ENCODE data around the gene MNDA.

MNDA gene

GRCh38 chr1:158806916-158807536 lies 24.1 kb upstream of the MNDA start:
- no peak for TF ChIP-seq CEBPB (IDR thresholded peaks at IDR 0.05)
- TF ChIP-seq TEAD4 (IDR thresholded peaks at IDR 0.05) = no peak
- no peak for TF ChIP-seq CREB1 (IDR thresholded peaks at IDR 0.05; ENCODE audit: low read depth)
- no peak for TF ChIP-seq EP300 (IDR thresholded peaks at IDR 0.05; ENCODE audit: borderline replicate concordance)
- TF ChIP-seq REST (IDR thresholded peaks at IDR 0.05; ENCODE audit: low read depth) = no peak
- no peak for TF ChIP-seq NFIC (IDR thresholded peaks at IDR 0.05)
- TF ChIP-seq FOXM1 (IDR thresholded peaks at IDR 0.05; ENCODE audit: borderline replicate concordance, low read depth) = no peak
- TF ChIP-seq YY1 (IDR thresholded peaks at IDR 0.05; ENCODE audit: low read depth) = no peak
- no peak for TF ChIP-seq USF1 (IDR thresholded peaks at IDR 0.05)
- no peak for TF ChIP-seq MAX (IDR thresholded peaks at IDR 0.05)
- no peak for TF ChIP-seq TAF1 (IDR thresholded peaks at IDR 0.05; ENCODE audit: low read depth)
- TF ChIP-seq ZBTB7A (IDR thresholded peaks at IDR 0.05; ENCODE audit: low read depth) = no peak
- no peak for TF ChIP-seq RAD21 (IDR thresholded peaks at IDR 0.05; ENCODE audit: low read depth)
- no peak for TF ChIP-seq EGR1 (IDR thresholded peaks at IDR 0.05)
- TF ChIP-seq TCF12 (IDR thresholded peaks at IDR 0.05; ENCODE audit: low read depth) = no peak

GRCh38 chr1:158809256-158809655 lies 21.9 kb upstream of the MNDA start:
- TF ChIP-seq EP300 (IDR thresholded peaks at IDR 0.05; ENCODE audit: borderline replicate concordance) = no peak
- no peak for TF ChIP-seq TEAD4 (IDR thresholded peaks at IDR 0.05)
- no peak for TF ChIP-seq EGR1 (IDR thresholded peaks at IDR 0.05)
- no peak for TF ChIP-seq REST (IDR thresholded peaks at IDR 0.05; ENCODE audit: low read depth)
- TF ChIP-seq NFIC (IDR thresholded peaks at IDR 0.05) = no peak
- TF ChIP-seq ZBTB7A (IDR thresholded peaks at IDR 0.05; ENCODE audit: low read depth) = no peak
- no peak for TF ChIP-seq USF1 (IDR thresholded peaks at IDR 0.05)
- no peak for TF ChIP-seq YY1 (IDR thresholded peaks at IDR 0.05; ENCODE audit: low read depth)
- TF ChIP-seq CREB1 (IDR thresholded peaks at IDR 0.05; ENCODE audit: low read depth) = no peak

GRCh38 chr1:158809862-158810261 lies 21.3 kb upstream of the MNDA start:
- TF ChIP-seq EGR1 (IDR thresholded peaks at IDR 0.05) = no peak
- no peak for TF ChIP-seq REST (IDR thresholded peaks at IDR 0.05; ENCODE audit: low read depth)
- TF ChIP-seq USF1 (IDR thresholded peaks at IDR 0.05) = no peak
- TF ChIP-seq TEAD4 (IDR thresholded peaks at IDR 0.05) = no peak
- TF ChIP-seq RAD21 (IDR thresholded peaks at IDR 0.05; ENCODE audit: low read depth) = no peak
- no peak for TF ChIP-seq CEBPB (IDR thresholded peaks at IDR 0.05)
- no peak for TF ChIP-seq TCF12 (IDR thresholded peaks at IDR 0.05; ENCODE audit: low read depth)
- TF ChIP-seq ZBTB7A (IDR thresholded peaks at IDR 0.05; ENCODE audit: low read depth) = no peak
- no peak for TF ChIP-seq MAX (IDR thresholded peaks at IDR 0.05)
- TF ChIP-seq NFIC (IDR thresholded peaks at IDR 0.05) = no peak
- TF ChIP-seq YY1 (IDR thresholded peaks at IDR 0.05; ENCODE audit: low read depth) = no peak
- no peak for TF ChIP-seq FOXM1 (IDR thresholded peaks at IDR 0.05; ENCODE audit: borderline replicate concordance, low read depth)
- no peak for TF ChIP-seq EP300 (IDR thresholded peaks at IDR 0.05; ENCODE audit: borderline replicate concordance)
- TF ChIP-seq CREB1 (IDR thresholded peaks at IDR 0.05; ENCODE audit: low read depth) = no peak
- TF ChIP-seq TAF1 (IDR thresholded peaks at IDR 0.05; ENCODE audit: low read depth) = no peak

- no peak for TF ChIP-seq TEAD4 (IDR thresholded peaks at IDR 0.05)
- no peak for TF ChIP-seq CEBPB (IDR thresholded peaks at IDR 0.05)
- no peak for TF ChIP-seq YY1 (IDR thresholded peaks at IDR 0.05; ENCODE audit: low read depth)
- TF ChIP-seq RAD21 (IDR thresholded peaks at IDR 0.05; ENCODE audit: low read depth) = no peak
- no peak for TF ChIP-seq EP300 (IDR thresholded peaks at IDR 0.05; ENCODE audit: borderline replicate concordance)
- no peak for TF ChIP-seq ZBTB7A (IDR thresholded peaks at IDR 0.05; ENCODE audit: low read depth)
- TF ChIP-seq REST (IDR thresholded peaks at IDR 0.05; ENCODE audit: low read depth) = no peak
- TF ChIP-seq MAX (IDR thresholded peaks at IDR 0.05) = no peak
- TF ChIP-seq FOXM1 (IDR thresholded peaks at IDR 0.05; ENCODE audit: borderline replicate concordance, low read depth) = no peak
- no peak for TF ChIP-seq CREB1 (IDR thresholded peaks at IDR 0.05; ENCODE audit: low read depth)
- TF ChIP-seq TCF12 (IDR thresholded peaks at IDR 0.05; ENCODE audit: low read depth) = no peak
- TF ChIP-seq TAF1 (IDR thresholded peaks at IDR 0.05; ENCODE audit: low read depth) = no peak
- no peak for TF ChIP-seq EGR1 (IDR thresholded peaks at IDR 0.05)
- TF ChIP-seq USF1 (IDR thresholded peaks at IDR 0.05) = no peak
- TF ChIP-seq NFIC (IDR thresholded peaks at IDR 0.05) = no peak
Observed at GRCh38 chr1:158810311-158810710, 20.8 kb upstream of the MNDA start.
